ENCODE measurements around the gene SUGCT. TPM values are rescaled to one million over a fixed set of nuclear protein-coding genes. Genes with fewer than 3 reads are reported as not detected.

Gene SUGCT
- total RNA-seq, 4 donors from 2014 or later, result 7.8 to 15.0 (median 12.8) TPM

DNA sequence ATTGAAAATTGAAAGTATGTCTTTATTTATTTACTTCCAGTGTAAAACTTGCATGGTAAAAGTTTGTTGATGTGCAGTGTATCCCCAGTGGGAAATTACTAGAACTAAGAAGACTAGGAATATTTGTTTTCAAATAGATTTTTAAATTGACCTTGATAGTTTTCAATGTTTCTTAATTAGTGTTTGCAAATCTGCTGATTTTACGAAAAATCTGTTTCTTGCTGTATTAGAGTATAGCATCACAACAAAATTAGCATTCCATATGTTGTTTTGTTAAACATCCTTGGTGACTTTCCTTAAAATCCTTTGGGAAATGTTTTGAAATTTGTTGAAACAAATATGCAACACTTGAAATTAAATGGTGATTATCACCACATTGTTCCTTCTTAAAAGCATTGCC lies 425.9 kb downstream of the SUGCT start:
- H3K4me1 ChIP-seq, result no peaks in the 10 kb centered on the region
- H3K9me3 ChIP-seq, result no peaks in the 10 kb centered on the region
- 91% methylated on average over 1 of the region's 1 CpG for WGBS
- no peak overlapping the region for H3K4me3 ChIP-seq
- intact Hi-C loops (cut with DNase I), result no loop called here
- no peak overlapping the region for H3K27ac ChIP-seq (replicated peaks in 1 of 4)
- no peaks in the 10 kb centered on the region for H3K36me3 ChIP-seq
- no peak for DNase-seq (ENCODE audit: extremely low spot score)
- H3K27me3 ChIP-seq, result no peaks in the 10 kb centered on the region
- no peak for TF ChIP-seq POLR2AphosphoS5 (IDR thresholded peaks at IDR 0.05)
- TF ChIP-seq EP300 (IDR thresholded peaks at IDR 0.05), result no peak
- TF ChIP-seq, protein P1, sequence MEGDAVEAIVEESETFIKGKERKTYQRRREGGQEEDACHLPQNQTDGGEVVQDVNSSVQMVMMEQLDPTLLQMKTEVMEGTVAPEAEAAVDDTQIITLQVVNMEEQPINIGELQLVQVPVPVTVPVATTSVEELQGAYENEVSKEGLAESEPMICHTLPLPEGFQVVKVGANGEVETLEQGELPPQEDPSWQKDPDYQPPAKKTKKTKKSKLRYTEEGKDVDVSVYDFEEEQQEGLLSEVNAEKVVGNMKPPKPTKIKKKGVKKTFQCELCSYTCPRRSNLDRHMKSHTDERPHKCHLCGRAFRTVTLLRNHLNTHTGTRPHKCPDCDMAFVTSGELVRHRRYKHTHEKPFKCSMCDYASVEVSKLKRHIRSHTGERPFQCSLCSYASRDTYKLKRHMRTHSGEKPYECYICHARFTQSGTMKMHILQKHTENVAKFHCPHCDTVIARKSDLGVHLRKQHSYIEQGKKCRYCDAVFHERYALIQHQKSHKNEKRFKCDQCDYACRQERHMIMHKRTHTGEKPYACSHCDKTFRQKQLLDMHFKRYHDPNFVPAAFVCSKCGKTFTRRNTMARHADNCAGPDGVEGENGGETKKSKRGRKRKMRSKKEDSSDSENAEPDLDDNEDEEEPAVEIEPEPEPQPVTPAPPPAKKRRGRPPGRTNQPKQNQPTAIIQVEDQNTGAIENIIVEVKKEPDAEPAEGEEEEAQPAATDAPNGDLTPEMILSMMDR (IDR thresholded peaks at IDR 0.05), result no peak

DNA sequence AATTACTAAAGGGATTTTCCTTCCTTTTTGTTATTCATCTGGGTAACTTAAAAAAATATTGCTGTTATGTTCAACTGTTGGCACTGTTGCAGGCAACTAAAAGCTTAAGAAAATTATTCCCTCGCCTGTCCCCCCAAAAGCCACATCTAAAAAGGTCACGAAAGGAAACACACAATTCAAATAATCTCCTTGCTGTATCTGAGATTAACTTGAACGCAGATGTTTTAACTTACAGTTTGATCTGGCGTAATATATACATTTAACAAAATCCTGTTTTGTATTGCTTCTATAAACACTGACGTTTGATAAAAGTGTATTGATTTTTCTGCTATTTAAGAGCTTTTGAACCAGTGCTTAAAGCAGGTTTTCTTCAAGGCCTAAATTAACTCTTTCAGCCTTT lies 432.1 kb downstream of the SUGCT start:
- TF ChIP-seq, protein P1 (IDR thresholded peaks at IDR 0.05), result no peak
- TF ChIP-seq POLR2A (IDR thresholded peaks at IDR 0.05; ENCODE audit: low read depth) (no peak), POLR2AphosphoS5 (IDR thresholded peaks at IDR 0.05) (no peak), EP300 (IDR thresholded peaks at IDR 0.05) (no peak)
- H3K4me1 ChIP-seq, result peaks cover 0 to 16% (median 8%) of the 10 kb centered on the region in 4 donors
- H3K36me3 ChIP-seq, result no peaks in the 10 kb centered on the region
- no peak for DNase-seq (ENCODE audit: extremely low spot score)
- intact Hi-C loops (cut with DNase I), result no loop called here
- WGBS, result 86% methylated on average over 5 of the region's 5 CpGs
- no peak overlapping the region for H3K4me3 ChIP-seq
- no peaks in the 10 kb centered on the region for H3K27me3 ChIP-seq
- no peak overlapping the region for H3K27ac ChIP-seq (replicated peaks in 1 of 4)
- H3K9me3 ChIP-seq, result no peaks in the 10 kb centered on the region

DNA sequence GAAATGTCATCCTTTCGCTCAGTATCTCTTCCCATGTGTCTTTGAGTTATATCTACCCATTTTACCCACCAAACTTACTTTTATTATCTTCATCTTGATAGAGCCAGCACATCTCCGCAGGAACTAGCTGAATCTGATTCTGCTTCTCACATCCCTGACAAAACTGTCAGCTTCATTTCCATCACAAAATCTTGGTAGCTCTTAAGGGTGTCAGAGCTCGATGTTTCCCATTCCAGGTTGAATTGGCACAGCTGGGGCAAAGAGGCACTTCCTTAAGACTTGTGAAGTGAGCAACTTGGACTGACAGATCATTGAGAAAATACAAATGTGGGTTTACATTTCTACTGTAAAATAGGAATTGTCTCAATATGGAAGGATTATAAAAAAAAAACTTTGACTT lies 434.5 kb downstream of the SUGCT start:
- Histone ChIP-seq H3K4me3 (no peak overlapping the region), H3K27me3 (no peaks in the 10 kb centered on the region), H3K9me3 (no peaks in the 10 kb centered on the region), H3K36me3 (no peaks in the 10 kb centered on the region), H3K27ac (replicated peaks in 1 of 4) (no peak overlapping the region), H3K4me1 (peaks cover 0 to 24% (median 9%) of the 10 kb centered on the region in 4 donors)
- no peak for DNase-seq (ENCODE audit: extremely low spot score)
- intact Hi-C loops (cut with DNase I), result no loop called here
- 91% methylated on average over 3 of the region's 3 CpGs for WGBS
- no peak for TF ChIP-seq POLR2A (IDR thresholded peaks at IDR 0.05; ENCODE audit: low read depth)

DNA sequence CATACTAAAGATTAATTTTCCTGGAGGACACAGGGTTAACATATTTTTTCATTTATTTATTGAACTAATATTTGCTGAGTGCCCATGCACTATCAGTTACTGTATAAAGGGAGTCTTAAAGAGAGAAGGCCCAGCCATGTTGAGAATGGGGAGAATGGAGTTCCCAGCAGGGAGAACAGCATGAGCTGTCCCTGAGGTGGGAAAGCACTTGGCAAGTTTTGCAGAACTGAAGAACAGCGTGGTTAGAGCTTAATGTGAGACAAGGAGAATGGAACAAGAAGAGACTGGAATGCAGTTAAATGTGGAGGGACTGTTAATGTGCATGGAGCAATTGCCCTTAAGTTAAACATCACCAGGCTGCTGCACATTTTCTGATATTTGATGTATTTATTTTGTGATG lies 435.4 kb downstream of the SUGCT start:
- Histone ChIP-seq H3K9me3 (no peaks in the 10 kb centered on the region), H3K36me3 (no peaks in the 10 kb centered on the region), H3K4me3 (no peak overlapping the region), H3K4me1 (peaks cover 0 to 24% (median 9%) of the 10 kb centered on the region in 4 donors), H3K27ac (replicated peaks in 1 of 4) (no peak overlapping the region), H3K27me3 (no peaks in the 10 kb centered on the region)
- intact Hi-C loops (cut with DNase I), result no loop called here
- TF ChIP-seq POLR2A (IDR thresholded peaks at IDR 0.05; ENCODE audit: low read depth) (no peak), EP300 (IDR thresholded peaks at IDR 0.05) (no peak), POLR2AphosphoS5 (IDR thresholded peaks at IDR 0.05) (no peak)
- TF ChIP-seq, protein P1 (IDR thresholded peaks at IDR 0.05), result no peak
- 64% methylated on average over 1 of the region's 1 CpG for WGBS
- DNase-seq (ENCODE audit: extremely low spot score), result no peak

DNA sequence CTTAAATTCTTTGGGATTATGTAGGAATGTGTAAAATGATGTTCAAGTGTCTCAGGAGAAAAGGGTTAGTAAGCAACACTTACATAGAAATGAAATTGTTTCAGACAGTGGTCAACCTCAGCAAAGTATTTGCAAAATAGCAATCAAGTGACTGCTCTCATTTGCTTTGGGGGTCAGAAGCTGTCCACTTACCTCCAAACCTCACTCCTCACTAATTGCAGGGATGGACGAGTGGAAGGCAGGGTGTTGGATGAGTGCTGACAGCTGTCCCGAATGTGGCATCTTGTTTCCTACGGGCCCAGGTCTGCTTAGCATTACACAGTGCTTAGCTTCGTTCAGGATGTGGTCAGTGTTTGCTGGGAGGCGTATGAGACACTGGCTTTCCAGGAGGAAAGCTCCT lies 437.0 kb downstream of the SUGCT start:
- DNase-seq (ENCODE audit: extremely low spot score), result no peak
- peak overlapping the region in 2 of 4 donors; percentile 19 to 34 for H3K27ac ChIP-seq (replicated peaks in 1 of 4)
- no peak overlapping the region for H3K4me3 ChIP-seq
- peaks cover 0 to 24% (median 9%) of the 10 kb centered on the region in 4 donors for H3K4me1 ChIP-seq
- H3K36me3 ChIP-seq, result no peaks in the 10 kb centered on the region
- no peaks in the 10 kb centered on the region for H3K27me3 ChIP-seq
- H3K9me3 ChIP-seq, result no peaks in the 10 kb centered on the region
- intact Hi-C loops (cut with DNase I), result no loop called here
- 59% methylated on average over 5 of the region's 5 CpGs for WGBS
- TF ChIP-seq EP300 (IDR thresholded peaks at IDR 0.05) (no peak), POLR2AphosphoS5 (IDR thresholded peaks at IDR 0.05) (no peak), POLR2A (IDR thresholded peaks at IDR 0.05; ENCODE audit: low read depth) (no peak)
- TF ChIP-seq, protein P1 (IDR thresholded peaks at IDR 0.05), result no peak

Data from esophagus muscularis mucosa (tissue), 4 donors.